GM12878 (cell line): ENCODE measurements around the gene SVEP1.

Experiments
- ATF2 ChIP-seq: IDR thresholded peaks from 2 replicates; pipeline ENCODE4 v1.6.1; 2012; ENCODE audit warnings: low read length, inconsistent platforms
- CBFB ChIP-seq: IDR thresholded peaks from 2 replicates; pipeline ENCODE4 v1.6.1; 2016; ENCODE audit warnings: antibody characterized with exemption, low read depth
- CUX1 ChIP-seq: IDR thresholded peaks from 2 replicates; pipeline ENCODE4 v1.6.1; 2012; ENCODE audit warnings: improper control_type of control experiment, low read depth, low read length; ENCODE audit not compliant: insufficient replicate concordance
- HDAC6 ChIP-seq: fragments of 200-600 bp; sonication (generic); IDR thresholded peaks from one replicate; pipeline ENCODE4 v1.8.0; 2017; ENCODE audit warnings: antibody characterized with exemption; ENCODE audit not compliant: unreplicated experiment
- NBN ChIP-seq: fragments of 450-650 bp; IDR thresholded peaks from 2 replicates; pipeline ENCODE4 v1.6.1; 2016
- SUZ12 ChIP-seq: fragments of 200-600 bp; sonication (generic); IDR thresholded peaks from one replicate; pipeline ENCODE4 v1.6.1; 2018; ENCODE audit warnings: antibody characterized with exemption, mild to moderate bottlenecking; ENCODE audit not compliant: unreplicated experiment
- ZZZ3 ChIP-seq: IDR thresholded peaks from 2 replicates; pipeline ENCODE4 v1.6.1; 2011; ENCODE audit warnings: low read depth; ENCODE audit not compliant: control insufficient read depth, insufficient read length

- TF ChIP-seq NBN (no peak), CUX1 (no peak), ATF2 (no peak), SUZ12 (no peak), HDAC6 (no peak), CBFB (no peak), ZZZ3 (no peak)
Measured at GRCh38 chr9:110555551-110556331, 23.8 kb downstream of the SVEP1 start.
